ENCODE measurements around the gene PLIN5. TPM values are rescaled to one million over a fixed set of nuclear protein-coding genes. Genes with fewer than 3 reads are reported as not detected.
"Not testable (repeated sequence)": the region's sequence is repeated elsewhere in the genome, so short reads cannot be mapped to it uniquely, and the experiment has no call there.

PLIN5 gene
- total RNA-seq, 1 donor from 2014 or later, result 2.1 TPM

- no peaks in the 10 kb centered on the region for H3K9me3 ChIP-seq (ENCODE audit: control insufficient read depth in 3 of 3, low read length in 3 of 3)
- H3K9ac ChIP-seq (ENCODE audit: low read depth in 1 of 3, low read length in 3 of 3), result no peak overlapping the region
- no peak overlapping the region for H3K4me3 ChIP-seq (ENCODE audit: low read length in 3 of 3)
- no peaks in the 10 kb centered on the region for H3K36me3 ChIP-seq (ENCODE audit: control insufficient read depth in 3 of 3, insufficient read depth in 3 of 3, low read length in 3 of 3)
- H3K4me1 ChIP-seq (ENCODE audit: control insufficient read depth in 3 of 3, insufficient read depth in 3 of 3, low read length in 3 of 3), result peaks cover 0 to 5% (median 2%) of the 10 kb centered on the region in 3 donors
- peaks cover 0 to 2% (median 0%) of the 10 kb centered on the region in 3 donors for H3K27me3 ChIP-seq (ENCODE audit: control insufficient read depth in 3 of 3, insufficient read depth in 3 of 3, low read length in 3 of 3)
- H3K27ac ChIP-seq (ENCODE audit: low read depth, low read length), result peak overlapping the region; percentile 58
These were observed 32.6 kb upstream of the PLIN5 start for GRCh38 chr19:4567584-4568071.

GRCh38 chr19:4566402-4567051, 31.5 kb upstream of the PLIN5 start:
- no peak overlapping the region for H3K9ac ChIP-seq (ENCODE audit: low read depth in 1 of 3, low read length in 3 of 3)
- H3K27ac ChIP-seq (ENCODE audit: low read depth, low read length), result peak overlapping the region; percentile 58
- no peak overlapping the region for H3K4me3 ChIP-seq (ENCODE audit: low read length in 3 of 3)
- peaks cover 0 to 2% (median 0%) of the 10 kb centered on the region in 3 donors for H3K27me3 ChIP-seq (ENCODE audit: control insufficient read depth in 3 of 3, insufficient read depth in 3 of 3, low read length in 3 of 3)
- no peaks in the 10 kb centered on the region for H3K36me3 ChIP-seq (ENCODE audit: control insufficient read depth in 3 of 3, insufficient read depth in 3 of 3, low read length in 3 of 3)
- H3K9me3 ChIP-seq (ENCODE audit: control insufficient read depth in 3 of 3, low read length in 3 of 3), result no peaks in the 10 kb centered on the region
- peaks cover 0 to 7% (median 2%) of the 10 kb centered on the region in 3 donors for H3K4me1 ChIP-seq (ENCODE audit: control insufficient read depth in 3 of 3, insufficient read depth in 3 of 3, low read length in 3 of 3)

- H3K4me3 ChIP-seq (ENCODE audit: low read length in 3 of 3); H3K27ac ChIP-seq (ENCODE audit: low read depth, low read length): not testable (repeated sequence)
These were observed 28.5 kb upstream of the PLIN5 start for GRCh38 chr19:4563562-4563961.

GRCh38 chr19:4562085-4562484, 27.1 kb upstream of the PLIN5 start:
- H3K9ac ChIP-seq (ENCODE audit: low read depth in 1 of 3, low read length in 3 of 3); H3K9me3 ChIP-seq (ENCODE audit: control insufficient read depth in 3 of 3, low read length in 3 of 3); H3K27ac ChIP-seq (ENCODE audit: low read depth, low read length); H3K4me3 ChIP-seq (ENCODE audit: low read length in 3 of 3); H3K36me3 ChIP-seq (ENCODE audit: control insufficient read depth in 3 of 3, insufficient read depth in 3 of 3, low read length in 3 of 3); H3K27me3 ChIP-seq (ENCODE audit: control insufficient read depth in 3 of 3, insufficient read depth in 3 of 3, low read length in 3 of 3): not testable (repeated sequence)
- H3K4me1 ChIP-seq (ENCODE audit: control insufficient read depth in 3 of 3, insufficient read depth in 3 of 3, low read length in 3 of 3), result peaks cover 0 to 14% (median 2%) of the 10 kb centered on the region in 3 donors

More at GRCh38 chr19:4563562-4563961, 28.5 kb upstream of the PLIN5 start:
- H3K27me3 ChIP-seq (ENCODE audit: control insufficient read depth in 3 of 3, insufficient read depth in 3 of 3, low read length in 3 of 3); H3K4me1 ChIP-seq (ENCODE audit: control insufficient read depth in 3 of 3, insufficient read depth in 3 of 3, low read length in 3 of 3); H3K36me3 ChIP-seq (ENCODE audit: control insufficient read depth in 3 of 3, insufficient read depth in 3 of 3, low read length in 3 of 3); H3K9ac ChIP-seq (ENCODE audit: low read depth in 1 of 3, low read length in 3 of 3); H3K9me3 ChIP-seq (ENCODE audit: control insufficient read depth in 3 of 3, low read length in 3 of 3): not testable (repeated sequence)

GRCh38 chr19:4559569-4559968, 24.5 kb upstream of the PLIN5 start, which contains the start of gene SEMA6B:
TSS of gene SEMA6B (minus strand) at chr19:4559684. CDS start at chr19:4558457, 1,227 bp downstream.
- peak within 1 kb of the TSS; percentile 80 for H3K27ac ChIP-seq (ENCODE audit: low read depth, low read length)
- no peaks in the 10 kb centered on the region for H3K27me3 ChIP-seq (ENCODE audit: control insufficient read depth in 3 of 3, insufficient read depth in 3 of 3, low read length in 3 of 3)
- peaks cover 0 to 4% (median 0%) of the 10 kb centered on the region in 3 donors for H3K36me3 ChIP-seq (ENCODE audit: control insufficient read depth in 3 of 3, insufficient read depth in 3 of 3, low read length in 3 of 3)
- H3K4me3 ChIP-seq (ENCODE audit: low read length in 3 of 3), result peak within 1 kb of the TSS; percentile 24 to 63 (median 52)
- peaks cover 0 to 12% (median 2%) of the 10 kb centered on the region in 3 donors for H3K4me1 ChIP-seq (ENCODE audit: control insufficient read depth in 3 of 3, insufficient read depth in 3 of 3, low read length in 3 of 3)
- H3K9ac ChIP-seq (ENCODE audit: low read depth in 1 of 3, low read length in 3 of 3), result peak within 1 kb of the TSS; percentile 36 to 60 (median 50)
- no peaks in the 10 kb centered on the region for H3K9me3 ChIP-seq (ENCODE audit: control insufficient read depth in 3 of 3, low read length in 3 of 3)

- Histone ChIP-seq H3K27me3 (ENCODE audit: control insufficient read depth in 3 of 3, insufficient read depth in 3 of 3, low read length in 3 of 3) (no peaks in the 10 kb centered on the region), H3K4me3 (ENCODE audit: low read length in 3 of 3) (peak overlapping the region in 2 of 3 donors; percentile 14 to 22), H3K9me3 (ENCODE audit: control insufficient read depth in 3 of 3, low read length in 3 of 3) (no peaks in the 10 kb centered on the region), H3K36me3 (ENCODE audit: control insufficient read depth in 3 of 3, insufficient read depth in 3 of 3, low read length in 3 of 3) (peaks cover 0 to 7% (median 0%) of the 10 kb centered on the region in 3 donors), H3K27ac (ENCODE audit: low read depth, low read length) (peak overlapping the region; percentile 80), H3K4me1 (ENCODE audit: control insufficient read depth in 3 of 3, insufficient read depth in 3 of 3, low read length in 3 of 3) (peaks cover 0 to 12% (median 2%) of the 10 kb centered on the region in 3 donors), H3K9ac (ENCODE audit: low read depth in 1 of 3, low read length in 3 of 3) (peak overlapping the region in 1 of 3 donors; percentile 50)
These were observed 23.2 kb upstream of the PLIN5 start for GRCh38 chr19:4557971-4558941.

GRCh38 chr19:4557144-4557970, 22.3 kb upstream of the PLIN5 start:
- Histone ChIP-seq H3K9me3 (ENCODE audit: control insufficient read depth in 3 of 3, low read length in 3 of 3) (no peaks in the 10 kb centered on the region), H3K36me3 (ENCODE audit: control insufficient read depth in 3 of 3, insufficient read depth in 3 of 3, low read length in 3 of 3) (peaks cover 0 to 7% (median 0%) of the 10 kb centered on the region in 3 donors), H3K4me1 (ENCODE audit: control insufficient read depth in 3 of 3, insufficient read depth in 3 of 3, low read length in 3 of 3) (peaks cover 0 to 8% (median 0%) of the 10 kb centered on the region in 3 donors), H3K4me3 (ENCODE audit: low read length in 3 of 3) (peak overlapping the region in 1 of 3 donors; percentile 22), H3K27me3 (ENCODE audit: control insufficient read depth in 3 of 3, insufficient read depth in 3 of 3, low read length in 3 of 3) (no peaks in the 10 kb centered on the region), H3K27ac (ENCODE audit: low read depth, low read length) (no peak overlapping the region), H3K9ac (ENCODE audit: low read depth in 1 of 3, low read length in 3 of 3) (peak overlapping the region in 1 of 3 donors; percentile 50)

GRCh38 chr19:4556597-4557127, 21.6 kb upstream of the PLIN5 start:
- Histone ChIP-seq H3K27me3 (ENCODE audit: control insufficient read depth in 3 of 3, insufficient read depth in 3 of 3, low read length in 3 of 3) (no peaks in the 10 kb centered on the region), H3K9ac (ENCODE audit: low read depth in 1 of 3, low read length in 3 of 3) (no peak overlapping the region), H3K9me3 (ENCODE audit: control insufficient read depth in 3 of 3, low read length in 3 of 3) (no peaks in the 10 kb centered on the region), H3K4me1 (ENCODE audit: control insufficient read depth in 3 of 3, insufficient read depth in 3 of 3, low read length in 3 of 3) (peaks cover 0 to 8% (median 0%) of the 10 kb centered on the region in 3 donors), H3K27ac (ENCODE audit: low read depth, low read length) (no peak overlapping the region), H3K36me3 (ENCODE audit: control insufficient read depth in 3 of 3, insufficient read depth in 3 of 3, low read length in 3 of 3) (peaks cover 0 to 7% (median 0%) of the 10 kb centered on the region in 3 donors), H3K4me3 (ENCODE audit: low read length in 3 of 3) (no peak overlapping the region)

All from skeletal muscle tissue (tissue), 4 donors.